H9 (cell line): ENCODE data around the gene MRPL23. TPM values are rescaled to one million over a fixed set of nuclear protein-coding genes. Genes with fewer than 3 reads are reported as not detected.

Experiments
- DNase-seq: peaks from one replicate; pipeline ENCODE4 v3.0.0-alpha.2; 2017
- H2AFZ ChIP-seq: one replicate; pipeline ENCODE4 v1.6.1; 2013; ENCODE audit warnings: mild to moderate bottlenecking, low read length, control low read depth, moderate library complexity
- H2AK5ac ChIP-seq: 2 replicates; pipeline ENCODE4 v1.6.1; 2013; ENCODE audit warnings: low read length, control low read depth, mixed read lengths; ENCODE audit not compliant: insufficient read length
- H2BK120ac ChIP-seq: one replicate; pipeline ENCODE4 v1.6.1; 2013; ENCODE audit warnings: low read depth, mild to moderate bottlenecking, low read length, control low read depth, inconsistent platforms; ENCODE audit not compliant: poor library complexity, severe bottlenecking
- H2BK12ac ChIP-seq: 2 replicates; pipeline ENCODE4 v1.6.1; 2013; ENCODE audit warnings: low read length, control low read depth, mixed read lengths, low read depth; ENCODE audit not compliant: insufficient read length
- H2BK15ac ChIP-seq: 2 replicates; pipeline ENCODE4 v1.6.1; 2013; ENCODE audit warnings: low read depth, low read length, control low read depth
- H2BK20ac ChIP-seq: one replicate; pipeline ENCODE4 v1.6.1; 2013; ENCODE audit warnings: low read depth, mild to moderate bottlenecking, low read length, control low read depth, inconsistent platforms; ENCODE audit not compliant: poor library complexity, severe bottlenecking
- H2BK5ac ChIP-seq: 2 replicates; pipeline ENCODE4 v1.6.1; 2013; ENCODE audit warnings: low read length, control low read depth, mixed read lengths; ENCODE audit not compliant: insufficient read length
- H3K14ac ChIP-seq: 2 replicates; pipeline ENCODE4 v1.6.1; 2013; ENCODE audit warnings: low read length, control low read depth; ENCODE audit not compliant: insufficient read depth
- H3K18ac ChIP-seq: 2 replicates; pipeline ENCODE4 v1.6.1; 2013; ENCODE audit warnings: low read depth, mild to moderate bottlenecking, mixed read lengths, low read length, control low read depth; ENCODE audit not compliant: insufficient read length
- H3K23ac ChIP-seq: 2 replicates; pipeline ENCODE4 v1.6.1; 2013; ENCODE audit warnings: low read length, control low read depth, mixed read lengths, low read depth; ENCODE audit not compliant: insufficient read length
- H3K23me2 ChIP-seq: 2 replicates; pipeline ENCODE4 v1.6.1; 2013; ENCODE audit warnings: low read depth, mild to moderate bottlenecking, mixed read lengths, low read length, control low read depth; ENCODE audit not compliant: insufficient read length, poor library complexity, severe bottlenecking
- H3K27ac ChIP-seq: 2 replicates; pipeline ENCODE4 v1.5.1; 2013; ENCODE audit warnings: low read length, control low read depth, mixed read lengths, low read depth; ENCODE audit not compliant: insufficient read length
- H3K27me3 ChIP-seq: 2 replicates; pipeline ENCODE4 v1.6.1; 2013; ENCODE audit warnings: low read length, control low read depth, inconsistent platforms; ENCODE audit not compliant: insufficient read depth
- H3K4ac ChIP-seq: 2 replicates; pipeline ENCODE4 v1.6.1; 2013; ENCODE audit warnings: low read depth, mild to moderate bottlenecking, control low read depth, inconsistent platforms, low read length, moderate library complexity
- H3K4me1 ChIP-seq: 2 replicates; pipeline ENCODE4 v1.6.1; 2013; ENCODE audit warnings: low read length, control low read depth, inconsistent platforms; ENCODE audit not compliant: insufficient read depth
- H3K4me2 ChIP-seq: 2 replicates; pipeline ENCODE4 v1.6.1; 2013; ENCODE audit warnings: low read length, control low read depth, mixed read lengths; ENCODE audit not compliant: insufficient read length, insufficient read depth
- H3K56ac ChIP-seq: 2 replicates; pipeline ENCODE4 v1.6.1; 2013; ENCODE audit warnings: low read depth, mild to moderate bottlenecking, mixed read lengths, low read length, control low read depth; ENCODE audit not compliant: insufficient read length
- H3K79me1 ChIP-seq: 2 replicates; pipeline ENCODE4 v1.6.1; 2013; ENCODE audit warnings: low read depth, mild to moderate bottlenecking, moderate library complexity, low read length, control low read depth, inconsistent platforms; ENCODE audit not compliant: insufficient read depth, poor library complexity, severe bottlenecking
- H3K79me2 ChIP-seq: 2 replicates; pipeline ENCODE4 v1.6.1; 2013; ENCODE audit warnings: low read length, control low read depth, inconsistent platforms; ENCODE audit not compliant: insufficient read depth
- H3K9ac ChIP-seq: 2 replicates; pipeline ENCODE4 v1.6.1; 2013; ENCODE audit warnings: low read length, control low read depth, mixed read lengths; ENCODE audit not compliant: insufficient read length; ENCODE audit errors: extremely low read depth
- H3K9me3 ChIP-seq: one replicate; pipeline ENCODE4 v1.6.1; 2013; ENCODE audit warnings: low read depth, low read length, inconsistent platforms; ENCODE audit not compliant: control insufficient read depth
- H3T11ph ChIP-seq: one replicate; pipeline ENCODE4 v1.6.1; 2013; ENCODE audit warnings: mild to moderate bottlenecking, low read length, control low read depth, inconsistent platforms
- H4K20me1 ChIP-seq: one replicate; pipeline ENCODE4 v1.6.1; 2013; ENCODE audit not compliant: control insufficient read depth, insufficient read length, insufficient read depth
- H4K5ac ChIP-seq: 2 replicates; pipeline ENCODE4 v1.6.1; 2013; ENCODE audit warnings: low read depth, mild to moderate bottlenecking, mixed read lengths, low read length, control low read depth; ENCODE audit not compliant: insufficient read length
- H4K8ac ChIP-seq: replicated peaks from 2 replicates; pipeline ENCODE4 v1.6.1; 2013; ENCODE audit warnings: low read length, control low read depth, mixed read lengths, low read depth; ENCODE audit not compliant: insufficient read length
- H4K91ac ChIP-seq: 2 replicates; pipeline ENCODE4 v1.6.1; 2013; ENCODE audit warnings: low read depth, mild to moderate bottlenecking, moderate library complexity, mixed read lengths, low read length, control low read depth; ENCODE audit not compliant: insufficient read length
- H3K27ac Mint-ChIP-seq, 3 experiments: 2 replicates in 2 of 3; 3 replicates in 1 of 3; pipeline ENCODE4 v1.8.0; 2020 to 2021; ENCODE audit warnings: mixed read lengths in 3 of 3, mild to moderate bottlenecking in 1 of 3, moderate library complexity in 1 of 3
- H3K27me3 Mint-ChIP-seq: 2 replicates; pipeline ENCODE4 v1.8.0; 2021; ENCODE audit warnings: low read depth, mild to moderate bottlenecking, moderate library complexity, mixed read lengths
- H3K36me3 Mint-ChIP-seq, 3 experiments: 2 replicates in 2 of 3; 3 replicates in 1 of 3; pipeline ENCODE4 v1.8.0; 2020 to 2021; ENCODE audit warnings: low read depth in 3 of 3, mixed read lengths in 3 of 3; ENCODE audit not compliant: insufficient read depth in 1 of 3
- H3K4me1 Mint-ChIP-seq, 2 experiments: 2 replicates each; pipeline ENCODE4 v1.8.0; 2020; ENCODE audit warnings: mixed read lengths in 2 of 2
- H3K4me3 Mint-ChIP-seq, 2 experiments: 2 replicates in 1 of 2; 3 replicates in 1 of 2; pipeline ENCODE4 v1.8.0; 2020 to 2021; ENCODE audit warnings: mild to moderate bottlenecking in 2 of 2, mixed read lengths in 2 of 2, moderate library complexity in 1 of 2
- H3K9me3 Mint-ChIP-seq, 2 experiments: 2 replicates in 1 of 2; 3 replicates in 1 of 2; pipeline ENCODE4 v1.8.0; 2020; ENCODE audit warnings: mild to moderate bottlenecking in 2 of 2, mixed read lengths in 2 of 2, moderate library complexity in 1 of 2
- CTCF ChIP-seq: fragments of 200-600 bp; sonication (generic); conservative IDR thresholded peaks from 3 replicates; pipeline ENCODE4 v1.8.0; 2021; ENCODE audit warnings: antibody characterized with exemption, mild to moderate bottlenecking
- WGBS: extraction: QIAGEN DNeasy Blood & Tissue Kit; methylation state at CpG from one replicate; pipeline ENCODE4 v1.1.7; 2013; ENCODE audit warnings: missing lambda C conversion rate, low lambda C conversion rate, mixed read lengths; ENCODE audit not compliant: insufficient read length; ENCODE audit errors: extremely low coverage; 5-methylcytosine and 5-hydroxymethylcytosine counted together
- total RNA-seq: library from RNA; stranded (reverse); gene quantifications from 2 replicates; pipeline ENCODE4 v1.2.1, GENCODE V29; 2021

Gene MRPL23
- total RNA-seq, 1 experiment from 2014 or later, result 67.3 TPM

- Histone ChIP-seq H3K18ac (no peak overlapping the region), H4K91ac (no peak overlapping the region), H2BK12ac (no peak overlapping the region), H2AK5ac (no peak overlapping the region), H2BK5ac (no peak overlapping the region), H3K56ac (no peak overlapping the region), H4K20me1 (no peaks in the 10 kb centered on the region), H3K9me3 (no peaks in the 10 kb centered on the region), H2BK120ac (no peak overlapping the region), H2AFZ (no peak overlapping the region), H2BK15ac (no peak overlapping the region), H3K79me1 (no peaks in the 10 kb centered on the region), H3K23me2 (peaks cover 6% of the 10 kb centered on the region), H4K5ac (no peak overlapping the region), H2BK20ac (no peak overlapping the region), H3K23ac (no peak overlapping the region), H3K9ac (no peak overlapping the region), H4K8ac (no peak overlapping the region), H3K4me1 (no peaks in the 10 kb centered on the region), H3K14ac (no peak overlapping the region), H3T11ph (no peak overlapping the region), H3K4ac (no peak overlapping the region), H3K79me2 (no peaks in the 10 kb centered on the region), H3K27me3 (no peaks in the 10 kb centered on the region), H3K4me2 (no peak overlapping the region), H3K27ac (no peak overlapping the region)
- Mint-ChIP-seq H3K27ac (no peak overlapping the region; a peak in 1 of 7 replicates), H3K27me3 (peaks cover 17% of the 10 kb centered on the region), H3K4me3 (no peak overlapping the region), H3K36me3 (no peaks in the 10 kb centered on the region), H3K4me1 (peaks cover 0 to 6% of the 10 kb centered on the region in 2 experiments; a peak in 1 of 4 replicates), H3K9me3 (no peaks in the 10 kb centered on the region)
- DNase-seq, result no peak
- no CpG with 5 or more reads among the region's 18 CpGs for WGBS
- TF ChIP-seq CTCF, result no peak
Observed at GRCh38 chr11:1931341-1932104, 15.6 kb upstream of the MRPL23 start.
